ENCODE measurements around the gene ELOA. TPM values are rescaled to one million over a fixed set of nuclear protein-coding genes. Genes with fewer than 3 reads are reported as not detected.

ELOA gene
- total RNA-seq, 1 donor from 2014 or later = 29.1 TPM

GRCh38 chr1:23742670-23743286 lies 493 bp upstream of the ELOA start:
- Histone ChIP-seq H3K4me1 (peaks cover 55% of the 10 kb centered on the region), H3K27me3 (ENCODE audit: low read depth) (no peaks in the 10 kb centered on the region), H3K4me3 (peak overlapping the region; percentile 98), H3K27ac (replicated peaks) (peak overlapping the region; percentile 95), H3K36me3 (peaks cover 7% of the 10 kb centered on the region), H3K9me3 (replicated peaks) (no peaks in the 10 kb centered on the region)
- TF ChIP-seq CTCF (IDR thresholded peaks at IDR 0.05; ENCODE audit: borderline replicate concordance) = no peak
- intact Hi-C loops (cut with micrococcal nuclease) = no loop called here
- no peak for DNase-seq

GRCh38 chr1:23745515-23745914 lies 2.2 kb downstream of the ELOA start:
- intact Hi-C loops (cut with micrococcal nuclease) = no loop called here
- peak; percentile 34 for TF ChIP-seq CTCF (IDR thresholded peaks at IDR 0.05; ENCODE audit: borderline replicate concordance)
- Histone ChIP-seq H3K27ac (replicated peaks) (no peak overlapping the region), H3K4me1 (peaks cover 69% of the 10 kb centered on the region), H3K27me3 (ENCODE audit: low read depth) (no peaks in the 10 kb centered on the region), H3K9me3 (replicated peaks) (no peaks in the 10 kb centered on the region), H3K36me3 (peaks cover 14% of the 10 kb centered on the region), H3K4me3 (no peak overlapping the region)
- no peak for DNase-seq

- no peak overlapping the region for H3K4me3 ChIP-seq
- H3K36me3 ChIP-seq = peaks cover 39% of the 10 kb centered on the region
- no peak for TF ChIP-seq CTCF (IDR thresholded peaks at IDR 0.05; ENCODE audit: borderline replicate concordance)
- DNase-seq = no peak
- intact Hi-C loops (cut with micrococcal nuclease) = no loop called here
- H3K9me3 ChIP-seq (replicated peaks) = no peaks in the 10 kb centered on the region
- H3K27me3 ChIP-seq (ENCODE audit: low read depth) = no peaks in the 10 kb centered on the region
- H3K4me1 ChIP-seq = peaks cover 72% of the 10 kb centered on the region
- no peak overlapping the region for H3K27ac ChIP-seq (replicated peaks)
Measured at GRCh38 chr1:23748016-23748415, 4.7 kb downstream of the ELOA start.

GRCh38 chr1:23751050-23751814 lies 8.0 kb downstream of the ELOA start:
- DNase-seq = no peak
- peak overlapping the region; percentile 8 for H3K27ac ChIP-seq (replicated peaks)
- no peaks in the 10 kb centered on the region for H3K9me3 ChIP-seq (replicated peaks)
- peaks cover 67% of the 10 kb centered on the region for H3K36me3 ChIP-seq
- TF ChIP-seq CTCF (IDR thresholded peaks at IDR 0.05; ENCODE audit: borderline replicate concordance) = peak; percentile 71
- peaks cover 58% of the 10 kb centered on the region for H3K4me1 ChIP-seq
- no peaks in the 10 kb centered on the region for H3K27me3 ChIP-seq (ENCODE audit: low read depth)
- intact Hi-C loops (cut with micrococcal nuclease) = no loop called here
- no peak overlapping the region for H3K4me3 ChIP-seq

- no peak for DNase-seq
- intact Hi-C loops (cut with micrococcal nuclease) = no loop called here
- peaks cover 54% of the 10 kb centered on the region for H3K4me1 ChIP-seq
- TF ChIP-seq CTCF (IDR thresholded peaks at IDR 0.05; ENCODE audit: borderline replicate concordance) = no peak
- no peaks in the 10 kb centered on the region for H3K27me3 ChIP-seq (ENCODE audit: low read depth)
- no peaks in the 10 kb centered on the region for H3K9me3 ChIP-seq (replicated peaks)
- no peak overlapping the region for H3K4me3 ChIP-seq
- H3K27ac ChIP-seq (replicated peaks) = no peak overlapping the region
- peaks cover 70% of the 10 kb centered on the region for H3K36me3 ChIP-seq
Measured at GRCh38 chr1:23751815-23752200, 8.5 kb downstream of the ELOA start.

All from left ventricle myocardium inferior (tissue), 1 donor.